Stimulated activated CD8-positive, alpha-beta memory T cell treated with anti-CD3 and anti-CD28 coated beads, Interleukin-15, amount 100 ng/mL, for 48 hours (primary cell): ENCODE data around the gene DYNLRB1.
A peak's percentile ranks its signal among the peaks of the same experiment; 100 is the strongest.

Source experiments
- DNase-seq, 2 donors: peaks; one replicate each; pipeline ENCODE4 v3.0.0-alpha.2; 2020; ENCODE audit warnings: low read depth in 2 of 2

DYNLRB1 gene

GRCh38 chr20:34558320-34559218 is 42.3 kb downstream of the DYNLRB1 start, which contains the start of gene MAP1LC3A:
TSS of gene MAP1LC3A (plus strand) at chr20:34558718. CDS start at chr20:34558869, 151 bp downstream.
- DNase-seq = peak; percentile 82 to 86

- no peak for DNase-seq
Measured at GRCh38 chr20:34559311-34560140, 43.3 kb downstream of the DYNLRB1 start.

GRCh38 chr20:34560141-34560523 is 43.9 kb downstream of the DYNLRB1 start:
- no peak for DNase-seq

GRCh38 chr20:34560614-34561013 is 44.4 kb downstream of the DYNLRB1 start:
- no peak for DNase-seq

GRCh38 chr20:34561661-34562060 is 45.4 kb downstream of the DYNLRB1 start:
- DNase-seq = no peak

GRCh38 chr20:34562641-34563040 is 46.4 kb downstream of the DYNLRB1 start:
- DNase-seq = no peak

GRCh38 chr20:34564833-34565232 is 48.6 kb downstream of the DYNLRB1 start:
- DNase-seq = no peak

DNA sequence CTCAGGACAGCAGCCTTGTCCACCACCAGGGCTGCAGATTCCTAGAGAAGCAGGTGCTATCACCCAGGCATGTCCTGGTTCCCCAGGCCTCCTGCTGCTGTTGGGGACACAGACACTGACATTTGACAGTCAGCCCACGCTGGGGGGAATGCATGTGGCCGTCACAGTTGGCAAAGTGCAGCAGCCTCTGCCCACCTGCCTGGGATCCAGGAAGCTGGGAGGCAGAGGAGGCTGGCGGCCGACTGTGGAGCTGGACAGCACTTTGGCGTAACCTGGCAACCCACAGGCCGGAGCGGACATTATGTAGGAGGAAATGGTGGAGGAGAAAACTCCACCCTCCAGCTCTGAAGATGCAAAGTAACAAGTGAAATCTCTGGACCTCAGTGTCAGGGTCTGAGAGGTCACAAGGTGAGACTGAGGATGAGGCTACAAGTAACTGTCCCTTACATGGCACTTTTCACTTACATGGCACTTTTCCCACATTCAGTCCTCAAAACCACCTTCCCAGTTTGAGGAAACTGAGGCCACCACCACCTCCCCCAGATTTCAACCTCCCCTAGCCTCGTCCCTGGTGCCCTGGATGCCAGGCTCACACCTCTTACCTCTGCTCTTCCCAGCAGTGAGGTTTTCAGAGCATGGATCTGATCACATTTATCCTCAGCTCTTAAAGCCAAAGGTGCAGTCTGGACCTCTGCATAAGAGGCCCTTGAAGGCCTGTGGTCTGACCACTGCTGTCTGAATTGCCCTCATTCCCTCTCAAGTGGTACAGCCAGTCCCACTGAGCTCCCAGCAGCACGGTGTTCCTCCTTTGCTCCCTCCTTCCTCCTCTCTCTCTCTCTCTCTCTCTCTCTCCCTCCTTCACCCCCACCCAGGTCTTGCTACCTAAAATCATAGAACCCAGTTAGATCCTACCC is 51.0 kb downstream of the DYNLRB1 start:
- DNase-seq = no peak

- no peak for DNase-seq
Measured at GRCh38 chr20:34567892-34568865, 52.0 kb downstream of the DYNLRB1 start.

DNA sequence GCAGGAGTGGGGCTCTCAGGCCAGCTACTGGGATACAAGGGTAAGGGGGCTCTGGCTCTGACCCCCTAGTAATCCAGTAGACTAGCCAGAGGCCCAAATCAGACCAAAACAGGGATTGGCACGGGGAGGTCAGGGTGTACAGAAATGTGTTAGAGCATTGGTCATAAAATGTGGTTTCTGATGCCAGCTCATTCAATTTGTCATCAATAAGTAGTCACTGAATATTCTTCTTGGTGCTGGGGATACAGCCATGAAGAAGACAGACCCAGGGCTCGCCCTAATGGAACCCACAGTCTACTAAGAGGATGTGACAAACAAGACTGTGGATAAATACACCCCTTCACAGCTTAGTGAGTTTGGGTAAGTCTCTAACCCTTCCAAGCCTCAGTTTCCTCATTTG is 53.4 kb downstream of the DYNLRB1 start:
- DNase-seq = no peak

DNA sequence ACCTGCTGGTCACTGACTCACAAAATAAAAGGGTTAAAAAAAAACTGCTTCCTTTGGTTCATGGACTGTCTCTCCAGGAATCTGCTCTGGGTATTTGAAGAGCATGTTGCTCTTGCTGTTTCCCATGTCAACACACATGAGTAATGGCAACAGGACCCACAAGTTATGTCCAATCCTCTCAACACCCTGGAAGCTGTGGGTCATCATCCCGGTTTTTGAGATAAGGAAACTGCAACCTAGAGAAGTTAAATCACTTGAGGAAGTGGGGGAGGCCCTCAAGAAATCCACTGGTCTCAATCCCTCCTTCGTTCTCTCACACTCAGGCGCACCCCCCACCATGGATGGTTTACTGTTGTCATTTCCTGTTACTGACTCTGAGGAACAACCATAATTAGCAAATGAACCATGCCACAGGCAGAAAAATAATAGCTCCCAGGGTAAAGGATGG is 54.7 kb downstream of the DYNLRB1 start:
- no peak for DNase-seq

DNA sequence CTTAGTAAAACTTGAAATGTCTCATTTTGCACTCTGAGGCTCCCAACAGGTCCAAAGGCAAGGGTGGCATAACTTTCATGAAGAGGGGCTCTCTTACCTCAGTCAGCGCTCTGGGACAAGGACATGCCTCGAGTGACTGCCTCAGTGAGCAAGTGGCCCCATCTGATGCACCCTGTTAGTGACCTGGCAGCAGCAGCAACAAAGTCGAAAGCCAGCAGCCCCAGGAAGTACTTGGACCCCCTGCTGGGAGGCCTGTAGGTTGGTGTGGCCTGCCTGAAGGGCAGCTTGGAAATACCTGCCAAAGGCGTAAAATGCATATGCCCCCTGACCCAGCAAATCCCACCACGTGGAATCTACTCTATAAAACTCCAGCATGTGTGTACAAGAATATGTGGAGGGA is 55.5 kb downstream of the DYNLRB1 start:
- no peak for DNase-seq

DNA sequence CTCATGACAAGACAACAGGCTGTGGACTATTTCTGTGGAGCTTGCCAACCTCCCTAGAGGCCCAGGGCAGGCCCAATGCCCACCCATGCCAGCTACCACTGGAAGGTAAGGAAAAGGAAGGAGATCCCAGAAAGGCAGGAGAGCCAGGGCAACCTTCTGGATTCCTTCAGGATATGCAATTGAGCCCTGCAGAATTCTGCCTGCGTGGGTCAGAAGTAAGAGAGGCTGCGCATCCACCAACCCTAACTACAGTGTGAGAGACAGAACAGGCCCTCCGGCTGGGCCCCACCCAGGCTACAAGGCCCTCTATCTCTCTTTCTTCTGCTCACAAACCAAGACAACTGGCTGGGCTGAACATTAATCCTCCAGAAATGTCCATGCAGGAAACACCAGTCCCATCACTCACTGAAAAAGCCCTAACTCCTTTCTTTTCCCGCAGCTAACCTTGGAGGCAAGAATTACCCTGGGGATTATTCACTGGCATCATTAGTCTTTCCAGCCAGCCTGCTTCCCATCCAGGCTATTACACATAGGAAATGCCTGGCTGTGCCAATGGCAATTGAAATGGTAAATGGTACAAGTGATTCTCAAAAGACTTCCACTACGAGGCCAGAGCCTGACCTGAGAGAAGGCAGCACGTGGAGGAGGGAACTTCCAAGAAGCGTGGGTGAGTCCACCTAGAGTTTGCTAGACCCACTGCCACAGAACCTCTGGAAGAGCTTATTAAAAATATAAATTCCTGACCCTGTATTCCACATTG is 57.5 kb downstream of the DYNLRB1 start:
- no peak for DNase-seq

DNA sequence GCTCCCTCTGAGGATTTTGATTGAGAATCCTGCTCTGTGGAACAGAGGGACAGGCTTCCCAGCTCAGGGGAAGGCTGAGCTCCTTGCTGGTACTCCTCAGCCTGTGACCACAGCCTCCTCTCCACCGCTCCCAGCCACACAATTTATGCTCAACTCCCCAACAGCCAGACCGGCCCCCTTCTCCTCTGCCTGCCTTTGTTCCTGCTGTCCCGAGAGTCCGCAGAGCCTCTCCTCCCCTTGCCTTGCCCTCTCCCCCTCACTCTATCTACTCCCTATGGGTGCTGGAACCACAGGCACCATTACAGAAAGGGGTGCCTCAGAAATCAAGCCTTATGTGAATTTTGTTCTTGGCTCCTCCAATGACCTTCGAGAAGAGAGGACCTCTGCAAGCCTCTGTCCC is 58.2 kb downstream of the DYNLRB1 start:
- no peak for DNase-seq

DNA sequence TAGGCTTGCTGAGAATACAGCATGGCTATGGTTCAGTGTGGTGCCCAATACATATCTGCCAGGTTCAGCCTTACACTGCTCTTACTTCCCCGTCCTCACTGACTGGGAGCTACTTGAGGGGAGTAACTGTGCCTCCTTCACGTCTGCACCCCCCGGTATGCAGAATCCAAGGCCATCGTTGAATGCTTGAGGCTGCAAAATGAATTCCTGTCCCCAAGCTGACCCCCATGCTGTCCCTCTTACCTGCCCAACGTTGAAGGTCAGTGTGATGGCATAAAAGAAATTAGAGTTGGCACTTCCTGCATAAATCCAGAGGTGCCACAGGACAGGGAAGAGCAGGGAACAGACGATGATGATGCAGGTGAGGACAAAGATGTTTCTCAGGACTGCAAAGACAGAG is 58.6 kb downstream of the DYNLRB1 start:
- DNase-seq = no peak

DNA sequence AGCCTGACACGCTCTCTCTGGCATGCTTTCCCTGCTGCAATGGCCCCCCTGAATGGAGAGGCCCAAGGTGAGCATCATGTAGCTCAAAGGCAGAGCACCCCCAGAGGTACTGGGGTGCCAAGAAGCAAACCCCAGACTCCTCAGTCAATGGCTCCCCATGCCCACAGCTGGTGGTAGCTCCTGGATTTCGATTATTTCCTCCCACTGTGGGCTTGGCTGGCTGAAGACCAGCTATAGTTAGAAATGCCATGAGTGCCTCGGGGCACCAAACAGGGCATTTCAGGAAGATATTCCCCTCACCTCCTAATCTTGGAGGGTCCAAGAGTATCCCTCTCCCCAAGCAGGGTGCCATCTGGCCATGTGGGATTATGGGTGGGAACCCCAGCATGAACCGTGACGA is 59.0 kb downstream of the DYNLRB1 start:
- DNase-seq = no peak

GRCh38 chr20:34575756-34576155 is 59.5 kb downstream of the DYNLRB1 start:
- DNase-seq = no peak

DNA sequence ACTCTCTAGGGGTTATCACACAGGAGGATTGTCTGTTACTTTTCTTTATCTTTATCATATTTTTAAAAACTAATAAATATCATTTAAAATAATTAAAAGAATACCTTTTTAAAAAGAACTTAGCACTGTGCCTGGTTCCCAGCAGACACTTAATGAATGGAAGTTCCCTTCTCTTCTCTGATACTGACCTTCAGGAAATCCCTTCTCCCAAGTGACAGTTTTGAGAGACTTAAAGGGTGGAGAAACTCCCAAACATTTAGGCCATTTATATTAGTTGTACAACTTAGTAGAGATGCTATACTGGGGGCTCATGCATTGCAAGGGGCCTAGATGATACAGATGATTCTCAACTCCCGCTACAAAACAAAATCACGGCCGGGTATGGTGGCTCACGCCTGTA is 60.8 kb downstream of the DYNLRB1 start:
- no peak for DNase-seq

DNA sequence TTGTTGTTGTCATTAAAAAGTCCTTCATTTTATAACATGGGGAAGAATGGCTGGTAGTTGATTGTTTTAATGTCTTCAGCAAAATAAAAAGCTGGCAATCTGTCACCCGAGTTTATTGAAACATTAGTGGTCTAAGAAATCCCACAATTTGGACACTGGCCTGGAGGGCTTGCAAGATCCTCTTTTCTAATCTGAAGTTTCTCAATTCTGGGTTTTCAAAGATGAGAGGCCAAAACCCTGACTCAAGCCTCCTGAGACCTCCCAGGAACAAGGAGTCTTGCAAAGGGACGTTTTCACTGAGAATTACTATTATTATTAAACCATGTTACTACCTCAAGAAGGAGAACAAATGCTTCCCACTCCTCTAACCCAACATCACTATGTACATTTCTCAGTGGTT is 61.8 kb downstream of the DYNLRB1 start:
- no peak for DNase-seq

- DNase-seq = no peak
Measured at GRCh38 chr20:34578521-34578920, 62.3 kb downstream of the DYNLRB1 start.
